CD4-positive, alpha-beta T cell treated with Interleukin-6 for 4 hours (primary cell): ENCODE data around the gene HINT2.

Source experiments
- DNase-seq: peaks from one replicate; pipeline ENCODE4 v3.0.0-alpha.2; 2020; ENCODE audit warnings: mixed read lengths

HINT2 gene

DNA sequence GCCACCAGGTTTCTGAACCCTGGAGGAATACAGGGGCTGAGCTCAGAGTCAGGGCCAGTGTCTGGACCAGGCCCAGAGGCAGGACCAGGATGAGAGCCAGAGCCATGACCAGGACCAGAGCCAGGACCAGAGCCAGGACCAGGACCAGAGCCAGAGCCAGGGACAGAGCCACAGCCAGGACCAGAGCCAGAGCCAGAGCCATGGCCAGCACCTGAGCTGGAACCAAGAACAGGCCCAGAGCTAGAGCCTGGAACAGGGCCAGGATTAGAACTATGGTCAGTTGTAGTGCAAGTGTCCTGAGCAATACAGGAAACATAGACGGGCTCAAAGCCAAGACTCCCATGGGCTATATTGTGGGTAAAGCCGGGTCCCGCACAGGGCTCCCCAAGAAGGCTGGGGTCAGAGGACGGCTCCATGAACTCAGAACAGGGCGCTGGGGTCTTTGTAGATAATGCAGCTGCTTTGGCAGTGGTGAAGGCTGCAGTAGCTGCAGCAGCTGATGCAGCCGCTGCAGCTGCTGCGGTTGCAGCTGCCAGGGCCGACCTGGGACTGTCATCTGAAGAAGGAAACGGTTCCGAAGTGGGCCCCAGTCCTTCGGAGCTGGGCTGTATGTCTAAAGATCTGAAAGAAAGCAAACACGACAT, 3.3 kb downstream of the HINT2 start:
- DNase-seq = no peak

DNA sequence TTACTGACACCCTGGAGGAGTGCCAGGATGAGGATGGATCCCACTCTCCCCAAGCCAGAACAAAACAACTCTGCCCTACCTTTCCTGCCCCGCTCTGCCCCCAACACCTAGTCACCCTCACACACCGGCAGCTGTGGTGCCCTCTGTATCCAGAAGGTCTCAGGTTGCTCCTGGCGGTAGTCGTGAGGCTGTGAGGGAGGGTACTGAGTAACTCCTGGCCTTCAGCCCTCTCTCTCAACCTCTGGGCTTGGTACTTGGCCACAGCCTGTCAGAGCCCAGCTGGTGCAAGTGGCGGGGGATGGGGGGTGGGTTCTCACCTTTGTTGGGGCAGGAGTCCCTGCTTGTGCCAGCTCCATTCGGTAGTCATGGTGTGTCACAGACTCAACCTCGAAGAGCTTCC, 4.7 kb downstream of the HINT2 start:
- DNase-seq = no peak

DNA sequence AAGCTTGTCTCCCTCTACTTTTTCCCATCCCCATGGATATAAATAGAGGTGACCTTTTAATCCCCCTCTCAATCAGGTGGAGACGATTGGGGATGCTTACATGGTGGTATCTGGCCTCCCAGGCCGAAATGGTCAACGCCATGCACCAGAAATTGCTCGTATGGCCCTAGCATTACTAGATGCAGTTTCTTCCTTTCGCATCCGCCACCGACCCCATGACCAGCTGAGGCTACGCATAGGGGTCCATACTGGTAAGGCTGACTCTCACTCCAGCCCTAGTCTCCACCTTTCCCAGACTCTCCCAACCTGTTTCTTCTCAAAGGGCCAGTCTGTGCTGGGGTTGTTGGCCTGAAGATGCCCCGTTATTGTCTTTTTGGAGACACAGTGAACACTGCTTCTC, 6.4 kb downstream of the HINT2 start:
- DNase-seq = no peak

DNA sequence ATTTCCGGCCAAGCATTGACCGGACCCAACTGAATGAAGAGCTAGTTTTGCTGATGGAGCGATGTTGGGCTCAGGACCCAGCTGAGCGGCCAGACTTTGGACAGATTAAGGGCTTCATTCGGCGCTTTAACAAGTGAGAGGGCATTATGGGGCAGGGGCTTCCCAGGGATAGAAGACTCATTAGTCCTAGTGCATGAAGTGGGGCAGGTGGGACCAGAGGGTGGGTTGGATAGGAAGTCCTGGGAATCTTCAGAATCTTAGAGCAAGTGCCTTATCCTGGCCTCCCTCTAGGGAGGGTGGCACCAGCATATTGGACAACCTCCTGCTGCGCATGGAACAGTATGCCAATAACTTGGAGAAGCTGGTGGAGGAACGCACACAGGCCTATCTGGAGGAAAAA, 8.7 kb downstream of the HINT2 start:
- DNase-seq = no peak

DNA sequence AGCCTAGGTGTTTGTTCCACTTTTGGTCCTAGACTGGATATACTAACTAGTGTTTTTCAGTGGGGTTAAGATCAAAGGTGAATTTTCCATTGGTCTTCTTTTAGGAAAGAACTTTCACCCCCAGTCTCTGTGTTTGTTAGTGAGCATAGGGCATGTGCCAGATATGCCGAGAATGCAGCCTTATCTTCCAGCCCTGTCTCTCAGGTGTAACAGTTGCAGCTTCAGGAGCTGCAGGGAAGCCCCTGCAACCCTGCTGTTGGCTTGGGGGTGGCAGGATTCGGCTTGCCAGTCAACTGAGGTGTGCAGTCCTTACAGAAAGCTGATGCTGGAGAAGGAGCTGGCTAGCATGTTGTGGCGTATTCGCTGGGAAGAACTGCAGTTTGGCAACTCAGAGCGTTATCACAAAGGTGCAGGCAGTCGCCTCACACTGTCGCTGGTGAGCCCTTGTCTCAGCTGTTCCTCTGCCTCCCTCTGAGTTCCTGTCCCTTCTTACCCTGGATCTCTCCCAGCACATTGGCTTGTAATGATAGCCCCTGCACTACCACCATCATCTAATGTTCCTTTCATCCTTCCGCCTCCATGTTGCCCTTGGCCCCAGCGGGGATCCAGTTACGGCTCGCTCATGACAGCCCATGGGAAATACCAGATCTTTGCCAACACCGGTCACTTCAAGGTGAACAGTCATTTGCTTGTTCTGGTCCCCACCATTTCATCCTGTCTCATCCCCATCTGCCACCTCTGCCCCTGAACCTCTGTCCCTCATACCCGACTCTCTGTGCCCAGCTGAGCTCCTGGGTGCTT, 13.3 kb downstream of the HINT2 start:
- DNase-seq = no peak

DNA sequence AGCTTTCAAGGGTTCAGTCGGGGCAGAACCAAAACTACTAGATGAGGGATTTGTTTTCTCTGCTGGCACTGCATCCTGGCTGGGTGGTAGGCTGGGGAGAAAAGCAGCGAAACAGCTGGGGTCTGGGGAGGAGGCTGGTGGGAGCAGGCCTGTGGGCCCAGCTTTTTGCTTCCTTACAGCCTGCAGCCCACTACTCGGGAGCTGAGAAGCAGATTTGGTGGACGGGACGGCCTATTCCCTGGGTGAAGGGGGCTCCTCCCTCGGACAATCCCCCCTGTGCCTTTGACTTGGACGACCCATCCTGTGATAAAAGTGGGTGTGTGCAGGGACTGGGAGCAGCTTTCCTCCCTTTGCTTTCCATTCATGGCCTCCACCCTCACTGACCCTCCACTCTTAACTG, 14.3 kb downstream of the HINT2 start:
- DNase-seq = no peak

DNA sequence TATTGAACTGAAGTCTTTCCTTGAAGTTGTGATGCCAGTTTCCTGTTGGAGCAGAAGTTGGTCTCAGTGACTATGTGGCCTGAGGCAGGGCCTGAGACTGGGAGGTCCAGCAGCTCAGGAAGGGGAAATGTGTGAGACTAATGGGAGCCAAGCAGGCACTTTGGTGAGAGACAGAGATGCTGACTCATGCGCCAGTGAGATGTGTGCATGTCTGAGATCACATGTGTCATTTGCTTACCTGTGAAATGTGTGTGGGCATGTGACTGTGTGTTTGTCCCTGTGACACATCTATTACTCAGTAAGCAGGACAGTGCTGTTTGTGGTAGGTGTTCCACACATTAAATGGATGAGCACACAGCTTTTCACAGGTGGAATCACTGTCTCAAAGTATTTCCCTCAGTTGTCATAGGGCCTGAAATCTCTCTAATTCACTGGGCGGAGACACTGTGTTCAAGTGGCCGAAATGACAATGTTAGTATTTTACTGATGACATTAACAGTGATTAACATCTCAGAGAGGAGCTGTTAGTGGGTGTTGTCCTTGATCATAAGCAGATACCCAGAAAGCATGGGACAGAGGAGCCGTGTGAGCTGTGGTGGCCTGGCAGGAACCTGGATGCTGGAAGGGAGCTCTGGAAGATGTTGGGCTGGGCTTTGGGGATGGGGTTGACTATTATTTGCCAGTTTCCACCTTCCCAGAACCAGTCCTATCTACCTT, 16.0 kb downstream of the HINT2 start:
- no peak for DNase-seq

DNA sequence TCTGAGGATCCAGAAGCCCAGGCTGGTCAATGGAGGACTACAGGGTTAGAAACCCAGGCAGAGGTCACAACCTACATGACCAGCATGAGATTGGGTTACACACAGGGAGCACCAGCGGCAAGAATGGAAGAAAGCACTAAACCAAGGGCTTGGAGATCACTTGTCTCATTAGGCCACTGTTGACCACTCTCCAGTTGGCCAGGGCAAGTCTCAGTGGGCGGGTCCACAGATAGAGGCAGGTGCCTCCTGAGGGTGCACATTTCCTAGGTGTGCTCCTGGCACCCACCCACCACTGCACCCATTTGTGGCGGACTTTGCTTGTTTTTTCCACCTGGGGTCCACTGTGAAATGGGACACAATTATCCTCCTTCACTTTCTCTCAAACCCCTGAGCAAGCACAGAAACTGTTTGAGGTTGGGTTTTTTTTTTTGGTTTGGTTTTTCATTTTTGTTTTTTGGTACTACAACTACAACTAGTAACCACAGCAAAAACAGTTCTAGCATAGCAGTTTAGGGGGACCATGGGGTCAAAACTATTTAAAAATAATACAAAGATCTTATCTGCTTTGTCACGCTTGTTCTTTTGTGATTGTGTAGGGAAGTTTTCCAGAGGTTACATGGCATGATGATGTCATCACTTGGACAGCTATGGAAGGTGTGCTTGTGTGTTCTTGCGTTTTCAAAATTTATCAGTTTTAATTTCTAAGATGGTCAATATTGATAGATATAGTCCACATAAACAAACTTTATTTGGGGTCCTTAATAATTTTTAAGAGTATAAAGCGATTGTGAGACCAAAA, 17.3 kb downstream of the HINT2 start:
- no peak for DNase-seq

DNA sequence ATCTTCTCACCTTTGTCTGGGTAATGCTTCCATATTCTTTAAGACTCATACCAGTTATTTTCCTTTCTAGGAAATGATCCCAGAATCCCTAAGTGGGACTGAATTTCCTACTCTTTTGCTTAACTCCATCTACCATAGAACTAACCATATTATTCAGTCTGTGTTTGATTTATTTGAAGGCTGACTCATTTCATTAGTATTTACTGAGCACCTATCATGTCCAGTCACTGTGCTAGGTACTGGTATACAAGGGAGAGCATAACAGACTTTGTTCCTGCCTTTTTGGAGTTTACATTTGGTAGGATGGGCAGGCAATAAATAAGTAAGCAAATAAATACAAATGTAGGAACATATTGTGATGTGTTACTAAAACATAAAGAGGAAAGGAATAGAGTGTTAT, 19.1 kb downstream of the HINT2 start:
- no peak for DNase-seq

DNA sequence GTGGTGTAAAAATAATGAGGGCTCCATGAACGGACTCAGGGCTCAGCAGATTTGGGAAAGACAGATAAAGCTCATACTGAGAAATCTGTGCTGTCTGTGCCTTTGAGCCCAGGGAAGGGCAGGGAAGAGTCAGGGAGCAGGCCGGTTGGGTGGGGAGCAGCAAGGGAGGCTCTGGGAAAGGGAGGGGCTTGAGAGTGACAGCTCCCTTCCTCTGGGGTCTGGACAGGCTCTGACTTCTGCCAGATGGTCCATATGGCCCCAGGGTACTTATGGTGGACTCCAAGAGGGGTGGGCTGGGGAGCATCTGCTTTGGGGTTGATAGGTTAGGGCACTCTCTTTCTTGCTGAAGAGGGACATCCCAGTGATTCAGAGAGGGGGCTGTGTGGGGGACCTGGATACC, 21.4 kb downstream of the HINT2 start:
- DNase-seq = no peak

DNA sequence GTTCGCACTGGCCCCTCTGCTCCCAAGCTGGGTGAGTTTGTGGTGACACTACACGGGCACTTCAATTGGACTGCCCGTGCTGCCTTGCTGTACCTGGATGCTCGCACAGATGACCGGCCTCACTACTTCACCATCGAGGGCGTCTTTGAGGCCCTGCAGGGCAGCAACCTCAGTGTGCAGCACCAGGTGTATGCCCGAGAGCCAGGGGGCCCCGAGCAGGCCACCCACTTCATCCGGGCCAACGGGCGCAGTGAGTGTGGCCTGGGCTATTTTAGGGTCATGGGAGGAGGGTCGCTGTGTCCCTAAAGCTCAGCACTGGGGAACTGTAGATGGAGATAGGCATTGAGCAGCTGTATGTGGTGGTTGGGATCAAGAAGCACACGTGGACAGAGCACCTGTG, 22.0 kb downstream of the HINT2 start:
- no peak for DNase-seq

DNA sequence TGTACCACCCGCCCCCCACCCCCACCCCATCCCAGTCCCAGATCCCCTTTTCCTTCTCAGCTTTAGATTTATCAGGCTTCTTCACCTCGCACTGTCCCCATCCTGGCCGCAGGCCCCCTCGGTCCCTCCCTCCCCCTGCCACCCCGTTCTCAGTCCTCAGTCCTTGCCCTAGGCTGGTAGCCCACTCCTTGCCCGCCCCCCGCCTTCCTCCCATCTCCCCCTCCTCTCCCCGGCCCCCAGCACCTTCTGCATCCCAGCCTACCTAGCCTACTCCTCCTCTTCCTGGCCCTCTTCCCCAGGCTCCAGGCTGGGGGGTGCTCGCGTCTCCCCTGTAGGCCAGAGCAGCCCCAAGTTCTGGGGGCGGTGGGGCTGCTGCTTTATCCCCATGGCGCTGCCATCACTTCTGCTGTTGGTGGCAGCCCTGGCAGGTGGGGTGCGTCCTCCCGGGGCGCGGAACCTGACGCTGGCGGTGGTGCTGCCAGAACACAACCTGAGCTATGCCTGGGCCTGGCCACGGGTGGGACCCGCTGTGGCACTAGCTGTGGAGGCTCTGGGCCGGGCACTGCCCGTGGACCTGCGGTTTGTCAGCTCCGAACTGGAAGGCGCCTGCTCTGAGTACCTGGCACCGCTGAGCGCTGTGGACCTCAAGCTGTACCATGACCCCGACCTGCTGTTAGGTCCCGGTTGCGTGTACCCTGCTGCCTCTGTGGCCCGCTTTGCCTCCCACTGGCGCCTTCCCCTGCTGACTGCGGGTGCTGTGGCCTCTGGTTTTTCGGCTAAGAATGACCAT, 22.6 kb downstream of the HINT2 start:
- no peak for DNase-seq

DNA sequence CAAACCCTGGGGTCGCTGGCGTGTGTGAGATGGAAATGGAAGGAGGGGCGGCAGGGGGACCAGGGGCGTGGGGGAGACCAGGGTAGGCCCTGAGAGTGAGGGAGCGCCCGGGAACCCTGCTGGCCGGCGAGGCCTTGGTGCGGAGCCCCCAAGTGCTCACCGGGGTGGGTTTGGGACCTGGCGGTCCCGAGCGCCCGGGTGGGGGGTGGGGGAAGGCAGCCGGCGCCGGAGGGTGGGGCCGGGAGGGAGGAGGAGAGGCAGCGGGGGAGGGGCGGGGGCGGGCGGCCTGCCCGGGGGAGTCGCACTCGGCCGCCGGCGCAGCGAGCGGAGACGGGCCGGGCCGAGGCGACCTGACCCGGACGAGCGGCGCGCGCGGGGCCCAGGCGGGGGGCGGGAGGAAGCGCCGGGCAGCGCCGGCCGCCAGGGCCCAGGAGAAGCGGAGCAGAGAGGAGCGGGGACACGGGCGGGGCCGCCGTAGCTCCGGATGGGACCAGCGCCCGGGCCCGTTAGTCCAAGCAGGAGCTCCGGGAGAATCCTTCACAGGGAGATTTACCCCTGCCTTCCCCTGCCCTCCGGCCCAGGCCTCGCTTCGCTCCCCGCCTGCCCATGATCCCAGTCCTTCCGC, 23.4 kb downstream of the HINT2 start, which contains the start of gene NPR2:
TSS of gene NPR2 (plus strand) at position 295 of the 625 bp plus-strand sequence. CDS start 818 bp downstream, outside the sequence.
- no peak for DNase-seq

DNA sequence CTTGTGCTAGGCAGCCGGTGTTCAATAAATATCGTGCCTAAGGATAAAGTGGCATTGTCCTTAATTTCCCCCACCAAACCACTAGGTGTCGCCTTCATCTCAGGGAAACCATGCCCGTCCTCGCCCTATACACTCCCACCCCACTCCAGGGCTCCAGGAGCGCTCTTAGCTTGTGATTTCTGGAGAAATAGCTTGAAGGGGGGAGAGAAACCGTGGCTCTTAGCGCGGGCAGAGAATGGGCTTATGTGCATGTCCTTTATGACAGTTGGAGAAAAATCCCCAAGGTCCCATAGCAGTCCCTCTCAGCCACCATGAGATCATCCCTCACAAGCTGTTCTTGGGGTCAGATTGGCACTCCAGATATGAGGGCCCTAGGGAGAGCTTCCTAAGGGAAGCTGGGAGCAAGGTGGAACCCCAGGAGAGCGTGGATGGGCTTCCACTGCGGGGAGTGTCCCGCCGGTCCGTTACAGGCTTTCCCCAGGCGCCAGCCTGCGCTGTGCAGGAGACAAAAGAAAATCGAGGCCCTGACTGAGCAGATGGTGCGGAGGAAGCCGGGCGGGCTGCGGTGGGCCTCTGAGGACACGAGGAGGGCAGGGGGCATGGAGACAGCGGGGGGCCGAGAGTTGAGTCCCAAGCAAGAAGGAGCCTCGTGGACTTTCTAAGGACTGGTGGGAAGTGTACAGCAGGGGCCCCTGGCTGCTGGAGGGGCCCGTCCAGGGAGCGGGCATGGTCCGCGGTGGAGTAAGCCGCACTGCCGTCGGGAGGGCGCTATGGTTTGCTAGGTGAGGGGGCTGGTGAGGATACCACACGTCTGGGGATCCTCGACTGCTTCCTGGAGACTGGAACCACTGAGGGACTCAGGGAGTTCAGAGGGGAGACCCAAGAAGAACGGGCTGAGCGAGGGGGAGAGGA, 24.2 kb downstream of the HINT2 start:
- peak; percentile 69 for DNase-seq

DNA sequence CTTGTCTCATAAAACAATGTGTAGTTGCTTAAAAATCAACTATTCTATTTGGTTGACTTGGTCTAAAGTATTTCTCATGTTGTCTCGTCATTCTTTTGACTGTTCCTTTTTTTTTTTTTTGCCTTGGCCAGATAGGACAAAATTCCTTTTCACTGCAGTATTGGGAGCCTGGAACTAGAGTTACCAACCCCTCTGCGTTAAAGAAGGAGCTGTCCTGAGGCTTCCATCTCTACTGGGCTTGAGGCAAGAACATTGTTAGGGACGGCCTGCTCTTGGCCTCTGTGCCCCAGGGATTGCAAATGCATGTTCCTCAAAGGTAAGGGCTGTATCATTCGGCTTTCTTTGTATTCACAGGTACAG, 24.8 kb downstream of the HINT2 start:
- DNase-seq = no peak

DNA sequence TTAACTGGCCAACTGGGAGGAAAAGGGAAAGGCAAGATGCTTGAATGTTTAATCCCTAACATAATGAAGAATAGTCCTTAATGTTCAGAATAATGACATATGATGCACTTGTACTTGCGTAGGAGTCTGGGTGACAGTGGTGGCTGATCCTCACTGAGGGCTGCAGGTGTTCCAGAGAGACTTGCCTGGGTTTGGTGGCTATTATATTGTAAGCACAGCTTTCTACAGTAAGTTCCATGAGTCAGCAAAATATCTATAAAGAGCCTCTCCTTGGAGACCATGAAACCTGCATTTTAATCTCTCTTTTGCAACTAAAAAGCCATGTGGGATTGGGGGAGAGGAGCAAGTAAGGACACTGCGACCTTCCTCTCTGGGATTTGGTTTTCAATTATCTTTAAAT, 25.3 kb downstream of the HINT2 start:
- no peak for DNase-seq

DNA sequence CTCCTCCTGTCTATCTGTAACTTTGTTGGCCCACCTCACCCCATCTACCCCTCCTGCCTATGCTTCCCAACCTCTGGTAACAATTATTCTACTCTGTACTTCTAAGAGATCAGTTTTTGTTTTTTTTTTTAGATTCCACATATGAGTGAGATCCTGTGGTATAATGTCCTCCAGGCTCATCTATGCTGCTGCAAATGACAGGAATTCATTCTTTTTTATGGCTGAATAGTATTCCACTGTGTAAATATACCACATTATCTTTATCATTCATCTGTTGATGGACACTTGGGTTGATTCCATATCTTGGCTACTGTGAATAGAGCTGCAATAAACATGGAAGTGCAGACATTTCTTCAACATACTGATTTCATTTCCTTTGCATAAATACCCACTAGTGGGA, 31.4 kb downstream of the HINT2 start:
- no peak for DNase-seq

DNA sequence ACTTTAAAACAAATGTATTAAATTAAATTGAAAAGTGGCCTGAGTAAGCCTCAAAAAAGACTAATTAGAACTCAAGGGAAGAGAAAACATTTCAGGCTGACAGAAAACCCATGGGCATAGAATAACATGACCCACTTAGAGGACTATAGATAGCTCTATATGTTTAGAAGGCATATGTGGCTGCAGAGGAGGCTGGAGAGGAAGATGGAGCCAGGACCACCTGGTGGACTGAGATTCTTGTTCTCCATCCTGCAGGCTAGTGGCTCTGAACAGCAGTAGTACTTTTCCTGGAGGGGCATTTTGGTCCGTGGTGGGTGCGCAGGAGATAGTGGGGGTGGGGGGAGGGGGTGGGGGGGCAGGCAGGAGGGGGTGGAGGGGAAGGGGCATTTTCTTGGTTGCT, 33.8 kb downstream of the HINT2 start:
- no peak for DNase-seq

DNA sequence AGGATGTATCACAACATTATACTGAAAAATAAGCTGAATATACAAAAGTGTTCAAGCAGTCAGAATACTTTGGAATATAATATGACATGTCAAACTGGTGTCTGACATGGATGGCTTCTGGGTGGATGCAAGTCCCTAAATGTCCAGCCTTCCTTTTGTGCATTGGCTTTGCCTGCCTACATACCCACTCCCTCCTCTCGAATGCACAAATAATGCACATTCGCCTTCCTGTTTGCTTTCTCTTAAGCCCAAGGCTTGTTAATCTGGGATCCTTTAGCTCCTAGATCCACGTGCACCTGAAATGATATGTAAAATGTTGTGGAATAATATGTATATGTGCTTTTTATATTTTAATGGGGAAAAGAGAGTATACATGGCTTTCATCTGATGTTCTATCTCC, 36.3 kb downstream of the HINT2 start:
- no peak for DNase-seq

DNA sequence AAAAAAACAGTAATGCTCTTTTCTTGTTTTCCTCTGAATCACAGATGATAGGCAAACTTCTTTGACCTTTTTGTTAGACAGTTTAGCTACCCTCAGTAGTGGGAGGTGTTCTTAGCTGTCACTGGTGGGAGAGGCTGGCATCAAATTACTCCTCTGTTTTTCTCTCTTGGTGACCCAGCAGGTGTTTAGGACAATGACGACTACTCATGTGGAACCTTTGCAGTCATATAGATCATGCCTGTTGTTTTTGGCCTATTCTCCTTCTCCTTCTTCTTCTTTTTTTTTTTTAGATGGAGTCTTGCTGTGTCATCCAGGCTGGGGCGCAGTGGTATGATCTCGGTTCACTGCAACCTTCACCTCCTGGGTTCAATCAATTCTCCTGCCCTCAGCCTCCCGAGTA, 38.8 kb downstream of the HINT2 start:
- DNase-seq = no peak
